ENCODE results near the gene FLG. TPM values are rescaled to one million over a fixed set of nuclear protein-coding genes. Genes with fewer than 3 reads are reported as not detected.
"Not testable (repeated sequence)": the region's sequence is repeated elsewhere in the genome, so short reads cannot be mapped to it uniquely, and the experiment has no call there.

The FLG gene
- total RNA-seq, 1 donor from 2014 or later = not detected

- DNase-seq (ENCODE audit: low spot score) = not testable (repeated sequence)
Observed at GRCh38 chr1:152303139-152303872, 21.7 kb downstream of the FLG start.

GRCh38 chr1:152256394-152256793 is 68.6 kb downstream of the FLG start:
- DNase-seq (ENCODE audit: low spot score) = not testable (repeated sequence)

Other genes with a start within 250 kb of the FLG start
- not detected for gene TCHHL1, start 236.2 kb downstream of the FLG start, total RNA-seq
- 0.09 TPM for gene TCHH, start 209.8 kb downstream of the FLG start, total RNA-seq
- gene RPTN, start 166.0 kb downstream of the FLG start, total RNA-seq = not detected
- gene HRNR, start 101.0 kb downstream of the FLG start, total RNA-seq = not detected
- not detected for gene FLG2, start 34.8 kb upstream of the FLG start, total RNA-seq
- not detected for gene CRNN, start 89.0 kb upstream of the FLG start, total RNA-seq
- not detected for gene LCE5A, start 185.6 kb upstream of the FLG start, total RNA-seq
- gene CRCT1, start 189.2 kb upstream of the FLG start, total RNA-seq = not detected
- gene LCE3E, start 241.5 kb upstream of the FLG start, total RNA-seq = not detected

All from mucosa of gallbladder (tissue), 1 donor.